ENCODE data around the gene LYST. TPM values are rescaled to one million over a fixed set of nuclear protein-coding genes. Genes with fewer than 3 reads are reported as not detected.

Gene LYST
- total and polyA plus RNA-seq, 10 of the 15 experiments (the other 5 are each of a cell fraction or from before 2014, with no cell fraction given) = 3.3 to 28.1 (median 5.6) TPM

- Histone ChIP-seq H3K4me1 (ENCODE audit: control insufficient read depth, insufficient read depth, low read length) (no peaks in the 10 kb centered on the region), H3K9ac (ENCODE audit: control insufficient read depth, insufficient read depth, low read length) (no peak overlapping the region), H3K27me3 (replicated peaks in 1 of 2; ENCODE audit: control insufficient read depth in 2 of 2, insufficient read depth in 2 of 2, low read length in 1 of 2) (no peaks in the 10 kb centered on the region), H3K79me2 (ENCODE audit: control insufficient read depth, insufficient read depth, low read length) (no peaks in the 10 kb centered on the region; the same call in 1 of the 2 replicates), H2AFZ (ENCODE audit: control insufficient read depth, low read depth, low read length) (no peak overlapping the region), H3K4me3 (no peak overlapping the region), H3K9me3 (replicated peaks; ENCODE audit: control insufficient read depth, insufficient read depth, low read length) (no peaks in the 10 kb centered on the region), H3K27ac (ENCODE audit: control insufficient read depth, insufficient read depth) (no peak overlapping the region), H3K36me3 (ENCODE audit: control insufficient read depth in 2 of 2, insufficient read depth in 2 of 2, low read length in 1 of 2) (no peaks in the 10 kb centered on the region), H4K20me1 (ENCODE audit: control insufficient read depth, insufficient read depth) (no peaks in the 10 kb centered on the region), H3K4me2 (ENCODE audit: control insufficient read depth, insufficient read depth) (no peak overlapping the region)
- FAIRE-seq (no peak), DNase-seq (ENCODE audit: low read depth, low spot score) (no peak), ATAC-seq (peak; percentile 44)
- 55% methylated on average over 2 of the region's 2 CpGs for WGBS (ENCODE audit: insufficient coverage, insufficient replicate concordance, low lambda C conversion rate, missing lambda C conversion rate)
- no TSS peak for BruUV-seq (replicated peaks)
- POLR2A ChIA-PET = interaction anchor here (1.0 to 2.3 kb wide), 2 partner anchors 10 to 143 kb away, joined by 3 to 10 read pairs; no protein-coding TSS in a partner anchor
- SMC1A ChIA-PET (ENCODE audit: uncharacterized antibody, unreplicated experiment) = interaction anchor here (1.1 to 7.1 kb wide), 9 partner anchors 9 to 140 kb away, joined by 3 to 74 read pairs (median 5); partner anchors contain the start of gene LYST
- no peak for TF ChIP-seq ZNF217 (IDR thresholded peaks at IDR 0.05)
- in situ Hi-C loops (cut with MboI) (no loop called here), intact Hi-C loops (cut with micrococcal nuclease; ENCODE audit: unreplicated experiment) (no loop called here)
- RAD21 ChIA-PET (ENCODE audit: unreplicated experiment) = interaction anchor here (1.7 to 6.1 kb wide), 3 partner anchors 10 to 140 kb away, joined by 5 to 68 read pairs (median 6); no protein-coding TSS in a partner anchor
- CTCF ChIA-PET = interaction anchor here (0.7 to 9.9 kb wide), 3 partner anchors 9 to 140 kb away, joined by 3 to 129 read pairs (median 5); no protein-coding TSS in a partner anchor
Measured at GRCh38 chr1:235832011-235832410, 34.7 kb downstream of the LYST start.

GRCh38 chr1:235831148-235831547 is 35.6 kb downstream of the LYST start:
- ChIA-PET CTCF (interaction anchor here (0.5 to 9.9 kb wide), 5 partner anchors 13 to 294 kb away, joined by 4 to 129 read pairs (median 4); no protein-coding TSS in a partner anchor), POLR2A (interaction anchor here (1.0 to 2.3 kb wide), 4 partner anchors 11 to 144 kb away, joined by 3 to 10 read pairs (median 4); no protein-coding TSS in a partner anchor), SMC1A (ENCODE audit: uncharacterized antibody, unreplicated experiment) (interaction anchor here (0.7 to 7.1 kb wide), 10 partner anchors 11 to 316 kb away, joined by 3 to 74 read pairs (median 3); partner anchors contain the start of gene LYST), RAD21 (ENCODE audit: unreplicated experiment) (interaction anchor here (0.8 to 6.1 kb wide), 5 partner anchors 11 to 140 kb away, joined by 4 to 68 read pairs (median 4); no protein-coding TSS in a partner anchor)
- 11% methylated on average over 5 of the region's 5 CpGs for WGBS (ENCODE audit: insufficient coverage, insufficient replicate concordance, low lambda C conversion rate, missing lambda C conversion rate)
- H2AFZ ChIP-seq (ENCODE audit: control insufficient read depth, low read depth, low read length) = no peak overlapping the region
- H3K4me2 ChIP-seq (ENCODE audit: control insufficient read depth, insufficient read depth) = peak overlapping the region; percentile 4; the same call in 1 of the 2 replicates
- H3K27me3 ChIP-seq (replicated peaks in 1 of 2; ENCODE audit: control insufficient read depth in 2 of 2, insufficient read depth in 2 of 2, low read length in 1 of 2) = no peaks in the 10 kb centered on the region
- no peaks in the 10 kb centered on the region for H3K36me3 ChIP-seq (ENCODE audit: control insufficient read depth in 2 of 2, insufficient read depth in 2 of 2, low read length in 1 of 2)
- no peaks in the 10 kb centered on the region for H3K4me1 ChIP-seq (ENCODE audit: control insufficient read depth, insufficient read depth, low read length)
- BruUV-seq (replicated peaks) = no TSS peak
- ATAC-seq (peak; percentile 99), FAIRE-seq (no peak), DNase-seq (ENCODE audit: low read depth, low spot score) (peak; percentile 35)
- H4K20me1 ChIP-seq (ENCODE audit: control insufficient read depth, insufficient read depth) = no peaks in the 10 kb centered on the region
- intact Hi-C loops (cut with micrococcal nuclease; ENCODE audit: unreplicated experiment) = no loop called here
- no peak overlapping the region for H3K27ac ChIP-seq (ENCODE audit: control insufficient read depth, insufficient read depth)
- in situ Hi-C loops (cut with MboI) = no loop called here
- H3K79me2 ChIP-seq (ENCODE audit: control insufficient read depth, insufficient read depth, low read length) = no peaks in the 10 kb centered on the region; the same call in 1 of the 2 replicates
- H3K9me3 ChIP-seq (replicated peaks; ENCODE audit: control insufficient read depth, insufficient read depth, low read length) = no peaks in the 10 kb centered on the region
- no peak overlapping the region for H3K9ac ChIP-seq (ENCODE audit: control insufficient read depth, insufficient read depth, low read length)
- no peak overlapping the region for H3K4me3 ChIP-seq
- TF ChIP-seq MTA2 (IDR thresholded peaks at IDR 0.05; ENCODE audit: low read depth) (peak; percentile 50; the same call in 1 of the 2 replicates), NFIC (IDR thresholded peaks at IDR 0.05; ENCODE audit: low read depth, low read length) (peak; percentile 51; the same call in 1 of the 2 replicates), ZNF687 (IDR thresholded peaks at IDR 0.05) (0 out of 2 replicates have a peak, but pooled peaks have one; percentile 17), RUNX3 (IDR thresholded peaks at IDR 0.05; ENCODE audit: low read length) (peak; percentile 36), MEF2B (IDR thresholded peaks at IDR 0.05; ENCODE audit: partially characterized antibody, poor library complexity, severe bottlenecking) (peak; percentile 71), JUNB (IDR thresholded peaks at IDR 0.05) (peak; percentile 72), LARP7 (IDR thresholded peaks at IDR 0.05) (no peak), IRF4 (IDR thresholded peaks at IDR 0.05; ENCODE audit: low read depth, low read length) (peak; percentile 55; the same call in 1 of the 2 replicates), RAD21 (IDR thresholded peaks at IDR 0.05; ENCODE audit: insufficient read depth, low read depth, low read length) (no peak)
